RKO (cell line): Measurements from ENCODE around the gene CHODL.

Experiments used
- DNase-seq: peaks from one replicate; pipeline ENCODE4 v3.0.0-alpha.2; 2016; ENCODE audit warnings: low spot score

Gene CHODL

GRCh38 chr21:18244671-18245463, at the start of gene CHODL:
CHODL (plus strand) TSS chr21:18244833; CDS start chr21:18245224, 391 bp downstream.
- DNase-seq, result no peak

- DNase-seq, result no peak
These were observed 39.7 kb upstream of the CHODL start for GRCh38 chr21:18204931-18205330.

GRCh38 chr21:18218331-18218730, 26.3 kb upstream of the CHODL start:
- no peak for DNase-seq

GRCh38 chr21:18220498-18220897, 24.1 kb upstream of the CHODL start:
- no peak for DNase-seq

- no peak for DNase-seq
These were observed 22.3 kb upstream of the CHODL start for GRCh38 chr21:18222346-18222745.

GRCh38 chr21:18228060-18228739, 16.4 kb upstream of the CHODL start:
- no peak for DNase-seq

- no peak for DNase-seq
These were observed 9.1 kb upstream of the CHODL start for GRCh38 chr21:18235545-18235944.

GRCh38 chr21:18245464-18245967, 883 bp downstream of the CHODL start:
- no peak for DNase-seq

GRCh38 chr21:18248171-18248570, 3.5 kb downstream of the CHODL start:
- no peak for DNase-seq

- DNase-seq, result peak; percentile 66
These were observed 5.0 kb downstream of the CHODL start for GRCh38 chr21:18249672-18250071.

GRCh38 chr21:18251065-18251464, 6.4 kb downstream of the CHODL start:
- DNase-seq, result no peak

- no peak for DNase-seq
These were observed 7.6 kb downstream of the CHODL start for GRCh38 chr21:18252256-18252655.

GRCh38 chr21:18252680-18253079, 8.0 kb downstream of the CHODL start:
- no peak for DNase-seq

GRCh38 chr21:18253221-18253620, 8.6 kb downstream of the CHODL start:
- no peak for DNase-seq

GRCh38 chr21:18253799-18254198, 9.2 kb downstream of the CHODL start:
- no peak for DNase-seq

- no peak for DNase-seq
These were observed 21.3 kb downstream of the CHODL start for GRCh38 chr21:18265944-18266343.

- no peak for DNase-seq
These were observed 22.9 kb downstream of the CHODL start for GRCh38 chr21:18267496-18267895.

- DNase-seq, result no peak
These were observed 24.3 kb downstream of the CHODL start for GRCh38 chr21:18268906-18269305.

GRCh38 chr21:18269856-18270255, 25.2 kb downstream of the CHODL start:
- DNase-seq, result no peak

- no peak for DNase-seq
These were observed 28.8 kb downstream of the CHODL start for GRCh38 chr21:18273400-18273799.

GRCh38 chr21:18274370-18274769, 29.7 kb downstream of the CHODL start:
- no peak for DNase-seq

- DNase-seq, result no peak
These were observed 31.1 kb downstream of the CHODL start for GRCh38 chr21:18275781-18276180.

GRCh38 chr21:18285379-18285778, 40.7 kb downstream of the CHODL start:
- no peak for DNase-seq
